SK-N-MC (cell line): ENCODE results near the gene KRTAP5-8.
"Not testable (repeated sequence)": the region's sequence is repeated elsewhere in the genome, so short reads cannot be mapped to it uniquely, and the experiment has no call there.

Experiments used
- DNase-seq: peaks from one replicate; pipeline ENCODE4 v3.0.0-alpha.2; 2011; ENCODE audit warnings: low read depth, low spot score
- H3K27ac ChIP-seq: fragments of 200-600 bp; sonication (generic); 2 replicates; pipeline ENCODE4 v1.5.1; 2016; ENCODE audit warnings: mixed run types
- H3K36me3 ChIP-seq: fragments of 200-600 bp; sonication (generic); 2 replicates; pipeline ENCODE4 v1.6.1; 2017; ENCODE audit warnings: antibody characterized with exemption, low read length, mixed read lengths; ENCODE audit not compliant: insufficient read depth
- H3K4me3 ChIP-seq: fragments of 200-600 bp; sonication (generic); 2 replicates; pipeline ENCODE4 v1.5.1; 2016
- H3K9ac ChIP-seq: fragments of 200-600 bp; sonication (generic); 2 replicates; pipeline ENCODE4 v1.8.0; 2017; ENCODE audit warnings: mixed run types, mixed read lengths; ENCODE audit not compliant: insufficient read length
- H3K9me3 ChIP-seq: fragments of 200-600 bp; sonication (generic); 2 replicates; pipeline ENCODE4 v1.6.1; 2017; ENCODE audit warnings: low read depth, mild to moderate bottlenecking, antibody characterized with exemption, low read length, moderate library complexity, mixed read lengths
- EZH2 ChIP-seq: fragments of 200-600 bp; sonication (generic); IDR thresholded peaks from one replicate; pipeline ENCODE4 v1.6.1; 2017; ENCODE audit warnings: antibody characterized with exemption
- FOXP2 ChIP-seq: optimal IDR thresholded peaks from 2 replicates; pipeline ENCODE3; 2011; ENCODE audit warnings: mild to moderate bottlenecking, moderate library complexity; ENCODE audit not compliant: insufficient read depth; ENCODE audit errors: extremely low read length, control extremely low read depth
- POLR2AphosphoS5 ChIP-seq: IDR thresholded peaks from 2 replicates; pipeline ENCODE4 v1.6.1; 2012; ENCODE audit warnings: mild to moderate bottlenecking, low read depth, low read length, borderline replicate concordance

The KRTAP5-8 gene

GRCh38 chr11:71525938-71526495, 11.8 kb upstream of the KRTAP5-8 start:
- no peak for DNase-seq
- Histone ChIP-seq H3K36me3 (no peaks in the 10 kb centered on the region), H3K4me3 (no peak overlapping the region), H3K9ac (no peak overlapping the region), H3K27ac (no peak overlapping the region), H3K9me3 (no peaks in the 10 kb centered on the region)
- no peak for TF ChIP-seq FOXP2
- TF ChIP-seq EZH2, result no peak
- TF ChIP-seq POLR2AphosphoS5, result no peak

GRCh38 chr11:71526796-71527575, 10.8 kb upstream of the KRTAP5-8 start, which contains the start of gene KRTAP5-7:
Gene KRTAP5-7 (plus strand): TSS chr11:71527267. CDS start chr11:71527301, 34 bp downstream.
- not testable (repeated sequence) for H3K9me3 ChIP-seq, H3K27ac ChIP-seq, DNase-seq, H3K4me3 ChIP-seq, H3K9ac ChIP-seq, H3K36me3 ChIP-seq

- TF ChIP-seq POLR2AphosphoS5 (no peak), FOXP2 (no peak), EZH2 (no peak)
- Histone ChIP-seq H3K4me3 (no peak overlapping the region), H3K36me3 (no peaks in the 10 kb centered on the region), H3K9me3 (no peaks in the 10 kb centered on the region), H3K9ac (no peak overlapping the region), H3K27ac (no peak overlapping the region)
- no peak for DNase-seq
Observed at GRCh38 chr11:71527576-71528210, 10.1 kb upstream of the KRTAP5-8 start.

- Histone ChIP-seq H3K9me3 (no peaks in the 10 kb centered on the region), H3K36me3 (no peaks in the 10 kb centered on the region), H3K4me3 (no peak overlapping the region), H3K9ac (no peak overlapping the region), H3K27ac (no peak overlapping the region)
- no peak for DNase-seq
- TF ChIP-seq EZH2 (no peak), POLR2AphosphoS5 (no peak), FOXP2 (no peak)
Observed at GRCh38 chr11:71530602-71531001, 7.2 kb upstream of the KRTAP5-8 start.

- DNase-seq, result no peak
- Histone ChIP-seq H3K9me3 (no peaks in the 10 kb centered on the region), H3K36me3 (no peaks in the 10 kb centered on the region), H3K9ac (no peak overlapping the region), H3K4me3 (no peak overlapping the region), H3K27ac (no peak overlapping the region)
- TF ChIP-seq EZH2 (no peak), POLR2AphosphoS5 (no peak), FOXP2 (no peak)
Observed at GRCh38 chr11:71532036-71532610, 5.7 kb upstream of the KRTAP5-8 start.

- H3K4me3 ChIP-seq, H3K36me3 ChIP-seq, H3K27ac ChIP-seq, DNase-seq, H3K9me3 ChIP-seq, H3K9ac ChIP-seq: not testable (repeated sequence)
Observed at GRCh38 chr11:71534711-71535608, 2.9 kb upstream of the KRTAP5-8 start.

GRCh38 chr11:71535825-71536224, 2.0 kb upstream of the KRTAP5-8 start:
- no peak overlapping the region for H3K9ac ChIP-seq
- no peak overlapping the region for H3K4me3 ChIP-seq
- no peak overlapping the region for H3K27ac ChIP-seq
- TF ChIP-seq EZH2 (no peak), POLR2AphosphoS5 (no peak), FOXP2 (no peak)
- no peak for DNase-seq
- H3K9me3 ChIP-seq, result no peaks in the 10 kb centered on the region
- no peaks in the 10 kb centered on the region for H3K36me3 ChIP-seq

GRCh38 chr11:71537537-71537936, 288 bp upstream of the KRTAP5-8 start:
- Histone ChIP-seq H3K27ac (no peak overlapping the region), H3K9ac (no peak overlapping the region), H3K9me3 (no peaks in the 10 kb centered on the region), H3K4me3 (no peak overlapping the region), H3K36me3 (no peaks in the 10 kb centered on the region)
- DNase-seq, result no peak
- no peak for TF ChIP-seq EZH2
- no peak for TF ChIP-seq POLR2AphosphoS5
- TF ChIP-seq FOXP2, result no peak
